CD4-positive, CD25-positive, alpha-beta regulatory T cell (primary cell): ENCODE measurements around the gene PAPPA. TPM values are rescaled to one million over a fixed set of nuclear protein-coding genes. Genes with fewer than 3 reads are reported as not detected.

ENCODE experiments used
- ATAC-seq, 2 donors: fragments of 150-1000 bp; cut with Tn5 transposase; one replicate each; pipeline ENCODE4 v1.10.0; 2021; ENCODE audit warnings: low read depth in 2 of 2, moderate number of reproducible peaks in 2 of 2, moderate library complexity in 1 of 2
- DNase-seq, 3 donors: peaks; one replicate each; pipeline versions ENCODE4 v3.0.0 to v3.0.0-alpha.2; 2012 to 2022; ENCODE audit warnings: mixed read lengths in 1 of 3
- H3K27ac ChIP-seq: one replicate; pipeline ENCODE4 v1.7.0; 2013; ENCODE audit warnings: mild to moderate bottlenecking, low read length; ENCODE audit not compliant: insufficient read depth, poor library complexity, severe bottlenecking
- H3K27me3 ChIP-seq: one replicate; pipeline ENCODE4 v1.7.0; 2013; ENCODE audit warnings: low read length; ENCODE audit not compliant: control insufficient read depth, insufficient read depth
- H3K36me3 ChIP-seq: one replicate; pipeline ENCODE4 v1.7.0; 2013; ENCODE audit warnings: mild to moderate bottlenecking, low read length, moderate library complexity; ENCODE audit not compliant: control insufficient read depth, insufficient read depth
- H3K4me1 ChIP-seq: 2 replicates; pipeline ENCODE4 v1.7.0; 2013; ENCODE audit warnings: mild to moderate bottlenecking, low read length; ENCODE audit not compliant: insufficient read depth, control insufficient read depth, poor library complexity, severe bottlenecking
- H3K4me3 ChIP-seq: one replicate; pipeline ENCODE4 v1.7.0; 2013; ENCODE audit warnings: low read depth, mild to moderate bottlenecking, low read length, moderate library complexity
- H3K9me3 ChIP-seq, 2 experiments: 1 replicate in 1 of 2; 2 replicates in 1 of 2; pipeline ENCODE4 v1.7.0; 2013; ENCODE audit warnings: low read length in 2 of 2, mild to moderate bottlenecking in 1 of 2, moderate library complexity in 1 of 2; ENCODE audit not compliant: control insufficient read depth in 2 of 2
- H3K27ac Mint-ChIP-seq, 3 donors: one replicate each; pipeline ENCODE4 v1.8.0; 2020 to 2022; ENCODE audit warnings: mild to moderate bottlenecking in 3 of 3, mixed read lengths in 3 of 3, moderate library complexity in 2 of 3
- H3K27me3 Mint-ChIP-seq: one replicate; pipeline ENCODE4 v1.8.0; 2022; ENCODE audit warnings: mild to moderate bottlenecking, mixed read lengths
- H3K36me3 Mint-ChIP-seq: one replicate; pipeline ENCODE4 v1.8.0; 2020; ENCODE audit warnings: mixed read lengths
- H3K4me1 Mint-ChIP-seq, 4 donors: one replicate each; pipeline ENCODE4 v1.8.0; 2020 to 2022; ENCODE audit warnings: mixed read lengths in 4 of 4, mild to moderate bottlenecking in 1 of 4
- H3K4me3 Mint-ChIP-seq, 4 donors: one replicate each; pipeline ENCODE4 v1.8.0; 2020 to 2022; ENCODE audit warnings: mild to moderate bottlenecking in 4 of 4, mixed read lengths in 4 of 4, moderate library complexity in 3 of 4
- H3K9me3 Mint-ChIP-seq, 7 donors: one replicate each; pipeline ENCODE4 v1.8.0; 2020 to 2022; ENCODE audit warnings: mixed read lengths in 7 of 7, mild to moderate bottlenecking in 3 of 7, moderate library complexity in 2 of 7
- polyA plus RNA-seq, 4 donors: library from polyadenylated mRNA; unstranded; fragments of 300-500 nt; fragmentation: Illumina TruSeq; gene quantifications; one replicate each; pipeline ENCODE4 v1.2.3, GENCODE V29; 2021
- total RNA-seq: library from RNA; stranded (reverse); gene quantifications from one replicate; pipeline ENCODE4 v1.2.3, GENCODE V29; 2022

The PAPPA gene
- total and polyA plus RNA-seq, 5 donors from 2014 or later = 0.01 to 0.42 (median 0.09) TPM; not detected in 1

DNA sequence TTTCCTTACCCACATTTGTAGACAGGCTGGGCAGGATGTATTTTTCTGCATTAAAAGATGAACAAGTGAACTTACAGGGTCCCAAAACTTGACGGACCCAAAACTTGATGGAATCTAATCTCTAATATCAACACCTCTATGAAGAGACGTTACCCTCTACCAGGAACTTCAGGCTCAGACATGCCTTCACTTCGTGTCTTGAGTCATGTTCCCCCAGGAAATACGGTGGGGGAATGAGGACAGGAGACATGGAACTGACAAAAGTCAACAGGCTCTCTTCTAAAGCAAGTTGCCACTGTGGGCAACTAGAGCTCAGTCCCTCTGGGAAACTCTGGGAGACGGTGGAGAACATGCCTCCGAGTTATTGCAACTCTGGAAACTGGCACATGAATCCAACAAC is 196.1 kb downstream of the PAPPA start:
- ATAC-seq (no peak), DNase-seq (no peak)
- no peaks in the 10 kb centered on the region for H3K4me1 ChIP-seq
- peaks cover 9% of the 10 kb centered on the region for H3K27me3 Mint-ChIP-seq
- no peaks in the 10 kb centered on the region for H3K36me3 Mint-ChIP-seq
- H3K36me3 ChIP-seq = no peaks in the 10 kb centered on the region
- H3K27ac Mint-ChIP-seq = no peak overlapping the region
- no peaks in the 10 kb centered on the region for H3K27me3 ChIP-seq
- no peak overlapping the region for H3K27ac ChIP-seq
- no peak overlapping the region for H3K4me3 ChIP-seq
- no peaks in the 10 kb centered on the region for H3K9me3 ChIP-seq
- no peak overlapping the region for H3K4me3 Mint-ChIP-seq
- peaks cover 0 to 4% (median 0%) of the 10 kb centered on the region in 7 donors for H3K9me3 Mint-ChIP-seq
- no peaks in the 10 kb centered on the region for H3K4me1 Mint-ChIP-seq

DNA sequence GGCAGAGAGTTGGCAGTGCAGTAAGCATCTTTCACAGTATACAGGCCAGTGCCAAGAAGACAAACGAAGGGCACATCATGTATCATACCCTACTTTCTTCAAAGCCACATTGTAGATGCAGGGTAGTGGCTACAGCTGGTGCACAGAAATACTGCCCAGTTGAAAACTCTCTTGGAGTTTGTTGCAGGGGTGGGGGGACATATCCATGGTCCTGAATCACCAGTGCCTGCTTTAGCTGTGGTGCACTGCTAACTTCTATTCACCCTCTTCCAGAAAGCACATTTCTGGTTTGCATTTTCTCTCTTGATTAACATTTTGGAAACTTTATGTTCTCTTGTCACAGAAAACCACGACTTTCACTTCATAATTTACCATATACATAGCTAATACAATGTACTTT is 196.6 kb downstream of the PAPPA start:
- no peak overlapping the region for H3K4me3 ChIP-seq
- Mint-ChIP-seq H3K4me3 (no peak overlapping the region), H3K9me3 (peaks cover 0 to 5% (median 0%) of the 10 kb centered on the region in 7 donors), H3K27me3 (peaks cover 9% of the 10 kb centered on the region), H3K36me3 (no peaks in the 10 kb centered on the region), H3K27ac (no peak overlapping the region), H3K4me1 (no peaks in the 10 kb centered on the region)
- DNase-seq (no peak), ATAC-seq (no peak)
- no peaks in the 10 kb centered on the region for H3K9me3 ChIP-seq
- no peaks in the 10 kb centered on the region for H3K36me3 ChIP-seq
- H3K27me3 ChIP-seq = no peaks in the 10 kb centered on the region
- no peak overlapping the region for H3K27ac ChIP-seq
- H3K4me1 ChIP-seq = no peaks in the 10 kb centered on the region

DNA sequence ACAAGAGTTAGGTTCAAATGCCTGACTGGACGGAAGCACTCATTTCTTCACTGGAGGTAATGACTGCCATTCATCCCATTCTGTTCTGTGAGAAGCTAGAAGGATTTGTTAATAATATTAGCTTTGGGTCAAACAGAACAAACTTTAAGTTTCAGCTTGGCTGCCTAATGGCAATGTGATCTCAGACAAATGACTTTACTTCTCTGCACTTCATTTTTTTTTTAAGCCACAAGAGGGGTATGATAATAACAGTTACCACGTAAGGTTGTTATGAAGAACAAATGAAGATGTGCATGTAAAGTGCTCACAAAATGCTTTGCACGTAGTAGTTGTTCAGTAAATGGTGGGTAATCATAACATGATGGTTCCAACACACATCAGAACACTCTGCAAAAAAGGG is 199.4 kb downstream of the PAPPA start:
- H3K27me3 ChIP-seq = no peaks in the 10 kb centered on the region

DNA sequence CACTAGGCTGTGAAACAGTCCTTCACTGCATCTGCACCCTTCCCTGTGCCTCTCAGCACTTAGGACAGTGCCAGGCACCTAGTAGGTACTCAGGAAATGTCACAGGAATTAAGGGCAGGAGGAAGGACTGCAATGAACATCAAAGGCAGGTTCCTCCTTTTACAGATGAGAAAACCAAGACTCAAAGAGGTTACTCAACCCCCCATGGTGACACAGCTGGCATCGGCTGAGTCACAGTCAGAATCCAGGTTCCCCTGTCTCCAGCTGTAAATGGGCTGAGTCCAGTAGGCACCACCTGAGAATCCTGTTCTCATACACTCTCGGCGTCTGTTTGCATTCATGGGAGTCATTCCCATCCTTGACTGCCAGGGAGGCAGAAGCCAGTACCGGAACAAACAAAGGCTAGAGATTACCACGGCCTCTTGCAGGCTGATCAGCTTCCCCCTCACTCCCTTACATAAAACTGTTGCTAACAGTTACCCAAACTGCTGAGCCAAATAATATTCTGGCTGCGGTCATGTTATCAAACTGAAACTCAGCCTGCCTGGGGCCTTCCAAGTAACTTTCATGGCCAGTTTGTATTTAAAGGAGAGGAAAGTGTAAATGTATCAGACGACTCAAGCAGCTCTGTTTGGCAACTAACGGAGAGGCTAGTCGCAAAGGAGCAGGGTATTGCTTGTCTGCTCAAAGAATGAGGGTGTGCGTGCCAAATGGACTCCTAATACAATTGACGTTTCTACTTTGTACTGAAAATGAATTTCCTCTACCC is 201.7 kb downstream of the PAPPA start:
- no peaks in the 10 kb centered on the region for H3K36me3 ChIP-seq
- Mint-ChIP-seq H3K4me3 (no peak overlapping the region), H3K27ac (no peak overlapping the region), H3K27me3 (peaks cover 9% of the 10 kb centered on the region), H3K9me3 (peaks cover 0 to 4% (median 0%) of the 10 kb centered on the region in 7 donors), H3K4me1 (no peaks in the 10 kb centered on the region), H3K36me3 (no peaks in the 10 kb centered on the region)
- ATAC-seq (no peak), DNase-seq (no peak)
- no peak overlapping the region for H3K27ac ChIP-seq
- H3K27me3 ChIP-seq = no peaks in the 10 kb centered on the region
- H3K4me3 ChIP-seq = no peak overlapping the region
- no peaks in the 10 kb centered on the region for H3K4me1 ChIP-seq
- H3K9me3 ChIP-seq = no peaks in the 10 kb centered on the region

More for the DNA sequence above, 199.4 kb downstream of the PAPPA start:
- ATAC-seq = no peak
- DNase-seq = no peak
- Mint-ChIP-seq H3K27me3 (peaks cover 9% of the 10 kb centered on the region), H3K4me1 (no peaks in the 10 kb centered on the region), H3K4me3 (no peak overlapping the region), H3K9me3 (peaks cover 0 to 4% (median 0%) of the 10 kb centered on the region in 7 donors), H3K27ac (no peak overlapping the region), H3K36me3 (no peaks in the 10 kb centered on the region)
- no peaks in the 10 kb centered on the region for H3K36me3 ChIP-seq
- H3K27ac ChIP-seq = no peak overlapping the region
- H3K4me3 ChIP-seq = no peak overlapping the region
- H3K9me3 ChIP-seq = no peaks in the 10 kb centered on the region
- no peaks in the 10 kb centered on the region for H3K4me1 ChIP-seq

DNA sequence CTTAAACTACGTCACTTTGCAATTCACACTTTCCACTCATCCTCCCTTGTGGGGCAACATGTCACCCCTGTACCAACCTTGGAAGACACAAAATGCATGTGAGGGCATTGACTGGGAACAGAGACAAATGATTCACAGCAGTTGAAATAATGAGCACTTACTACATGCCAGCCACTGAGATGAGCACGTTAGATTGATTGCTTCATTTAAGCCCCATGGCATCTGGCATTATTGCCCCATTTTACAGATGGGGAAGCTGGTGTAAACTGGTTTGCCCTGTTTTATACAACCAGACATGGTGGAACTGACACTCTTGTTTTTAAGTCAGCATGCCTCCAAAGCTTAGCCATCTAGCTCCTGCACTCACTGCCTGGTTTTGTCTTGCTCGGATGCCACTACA is 204.7 kb downstream of the PAPPA start:
- DNase-seq (no peak), ATAC-seq (no peak)
- no peaks in the 10 kb centered on the region for H3K27me3 Mint-ChIP-seq
- H3K27ac Mint-ChIP-seq = no peak overlapping the region
- no peak overlapping the region for H3K4me3 Mint-ChIP-seq
- H3K27ac ChIP-seq = no peak overlapping the region
- no peaks in the 10 kb centered on the region for H3K27me3 ChIP-seq
- H3K9me3 ChIP-seq = no peaks in the 10 kb centered on the region
- H3K9me3 Mint-ChIP-seq = peaks cover 0 to 3% (median 0%) of the 10 kb centered on the region in 7 donors
- H3K4me3 ChIP-seq = no peak overlapping the region
- H3K4me1 Mint-ChIP-seq = no peaks in the 10 kb centered on the region
- no peaks in the 10 kb centered on the region for H3K4me1 ChIP-seq
- no peaks in the 10 kb centered on the region for H3K36me3 ChIP-seq
- H3K36me3 Mint-ChIP-seq = no peaks in the 10 kb centered on the region

DNA sequence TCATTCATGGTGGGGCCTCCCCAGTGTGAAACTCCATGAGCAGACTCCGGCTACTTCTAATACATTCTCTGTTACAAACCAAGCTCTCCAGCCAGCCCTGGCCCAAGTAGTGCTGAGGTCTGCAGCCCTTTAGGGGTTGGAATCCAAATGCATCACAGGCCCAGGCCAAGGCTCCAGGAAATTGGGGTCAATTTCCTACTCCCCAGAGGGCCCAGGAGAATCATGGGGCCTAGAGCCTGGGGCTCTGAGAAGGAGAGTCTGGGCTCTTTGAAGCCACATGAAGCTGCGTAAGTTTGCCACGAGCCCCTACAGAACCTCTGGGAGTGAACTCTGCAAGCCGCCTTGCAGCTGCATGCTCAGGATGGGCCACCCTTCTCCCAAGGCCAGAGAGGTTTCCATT is 206.4 kb downstream of the PAPPA start:
- peaks cover 0 to 3% (median 0%) of the 10 kb centered on the region in 7 donors for H3K9me3 Mint-ChIP-seq
- ATAC-seq = no peak
- no peaks in the 10 kb centered on the region for H3K27me3 Mint-ChIP-seq
- H3K4me3 Mint-ChIP-seq = no peak overlapping the region
- Histone ChIP-seq H3K27me3 (no peaks in the 10 kb centered on the region), H3K4me3 (no peak overlapping the region), H3K36me3 (no peaks in the 10 kb centered on the region), H3K4me1 (no peaks in the 10 kb centered on the region), H3K9me3 (no peaks in the 10 kb centered on the region), H3K27ac (no peak overlapping the region)
- no peak for DNase-seq
- H3K36me3 Mint-ChIP-seq = no peaks in the 10 kb centered on the region
- no peak overlapping the region for H3K27ac Mint-ChIP-seq
- no peaks in the 10 kb centered on the region for H3K4me1 Mint-ChIP-seq

DNA sequence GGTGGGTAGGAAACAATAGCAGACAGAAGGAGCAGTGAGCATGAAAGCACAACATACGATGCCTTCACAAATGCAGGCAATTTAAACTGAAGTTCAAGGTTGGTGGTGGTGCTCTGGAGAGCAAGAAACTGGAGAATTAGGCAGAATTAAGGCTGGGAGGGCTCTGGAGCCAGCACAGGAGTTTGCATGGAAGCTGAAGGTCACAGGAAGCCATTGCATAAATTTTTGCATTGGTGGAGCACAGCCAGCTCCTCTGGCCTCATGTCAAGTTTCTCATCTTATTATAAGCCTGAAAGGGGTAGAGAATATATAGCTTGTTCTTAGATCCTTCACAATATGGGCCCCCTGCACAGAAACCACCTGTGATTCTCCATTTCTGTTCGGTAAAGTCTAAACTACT is 207.4 kb downstream of the PAPPA start:
- no peak for ATAC-seq
- DNase-seq = no peak
- no peak overlapping the region for H3K27ac Mint-ChIP-seq
- no peaks in the 10 kb centered on the region for H3K27me3 Mint-ChIP-seq
- no peaks in the 10 kb centered on the region for H3K4me1 Mint-ChIP-seq
- peaks cover 0 to 3% (median 0%) of the 10 kb centered on the region in 7 donors for H3K9me3 Mint-ChIP-seq
- H3K4me3 ChIP-seq = no peak overlapping the region
- no peaks in the 10 kb centered on the region for H3K27me3 ChIP-seq
- H3K36me3 ChIP-seq = no peaks in the 10 kb centered on the region
- H3K27ac ChIP-seq = no peak overlapping the region
- H3K4me1 ChIP-seq = no peaks in the 10 kb centered on the region
- H3K9me3 ChIP-seq = no peaks in the 10 kb centered on the region
- no peaks in the 10 kb centered on the region for H3K36me3 Mint-ChIP-seq
- no peak overlapping the region for H3K4me3 Mint-ChIP-seq

DNA sequence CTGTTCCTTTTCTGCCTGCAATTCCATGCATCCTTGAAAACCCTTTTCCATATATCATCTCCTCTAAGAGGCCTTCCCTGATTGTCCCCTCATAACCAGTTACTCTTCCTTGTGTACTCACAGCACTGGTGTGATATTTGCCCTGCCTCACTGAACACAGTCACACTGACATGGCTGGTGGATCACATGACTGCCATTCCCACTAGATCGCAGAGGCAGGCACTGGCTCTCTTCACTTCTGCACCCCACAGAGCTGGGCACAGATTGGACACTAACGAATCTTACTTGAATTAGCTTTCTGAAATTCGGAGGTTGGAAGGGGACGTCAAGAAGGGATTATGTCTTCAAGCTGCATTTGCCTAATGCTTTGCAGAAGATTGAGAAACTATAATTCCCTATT is 208.0 kb downstream of the PAPPA start:
- Mint-ChIP-seq H3K27ac (no peak overlapping the region), H3K4me3 (no peak overlapping the region), H3K4me1 (no peaks in the 10 kb centered on the region), H3K36me3 (no peaks in the 10 kb centered on the region), H3K27me3 (no peaks in the 10 kb centered on the region), H3K9me3 (peaks cover 0 to 3% (median 0%) of the 10 kb centered on the region in 7 donors)
- no peak overlapping the region for H3K4me3 ChIP-seq
- no peaks in the 10 kb centered on the region for H3K36me3 ChIP-seq
- H3K4me1 ChIP-seq = no peaks in the 10 kb centered on the region
- H3K9me3 ChIP-seq = no peaks in the 10 kb centered on the region
- H3K27me3 ChIP-seq = no peaks in the 10 kb centered on the region
- DNase-seq (no peak), ATAC-seq (no peak)
- H3K27ac ChIP-seq = no peak overlapping the region
